K562 (cell line): ENCODE measurements around the gene LCMT2. TPM values are rescaled to one million over a fixed set of nuclear protein-coding genes. Genes with fewer than 3 reads are reported as not detected.
A peak's percentile ranks its signal among the peaks of the same experiment; 100 is the strongest.

Source experiments
- FOXJ3 ChIP-seq: sonication (generic); formaldehyde crosslinking; IDR thresholded peaks from 2 replicates; pipeline ENCODE4 v1.4.0; 2020; ENCODE audit warnings: mild to moderate bottlenecking, missing genetic modification reagents
- FUS ChIP-seq: fragments of 200-400 bp; formaldehyde crosslinking; optimal IDR thresholded peaks from 2 replicates; pipeline ENCODE3; 2017; ENCODE audit warnings: low read depth, low read length
- HDAC2 ChIP-seq: fragments of 450-650 bp; IDR thresholded peaks from 2 replicates; pipeline ENCODE4 v1.6.1; 2016; ENCODE audit warnings: mild to moderate bottlenecking
- HDAC6 ChIP-seq: IDR thresholded peaks from 2 replicates; pipeline ENCODE4 v1.6.1; 2012; ENCODE audit warnings: low read depth, mild to moderate bottlenecking, control low read depth, inconsistent platforms, low read length, moderate library complexity
- HDAC8 ChIP-seq: fragments of 450-650 bp; IDR thresholded peaks from 2 replicates; pipeline ENCODE4 v1.6.1; 2016; ENCODE audit warnings: mild to moderate bottlenecking, missing genetic modification characterization, moderate library complexity, missing compliant biosample characterization
- ILF3 ChIP-seq: fragments of 450-650 bp; IDR thresholded peaks from 2 replicates; pipeline ENCODE4 v1.6.1; 2018; ENCODE audit warnings: antibody characterized with exemption, mild to moderate bottlenecking, moderate library complexity, borderline replicate concordance
- POLR2AphosphoS2 ChIP-seq: IDR thresholded peaks from 2 replicates; pipeline ENCODE4 v1.6.1; 2012; ENCODE audit warnings: low read length, improper control_type of control experiment
- RBFOX2 ChIP-seq: fragments of 200-400 bp; formaldehyde crosslinking; IDR thresholded peaks from 2 replicates; pipeline ENCODE4 v1.6.1; 2017; ENCODE audit warnings: low read depth, mild to moderate bottlenecking, low read length, moderate library complexity
- RUNX1 ChIP-seq: sonication (generic); IDR thresholded peaks from 2 replicates; pipeline ENCODE4 v1.6.1; 2016; ENCODE audit warnings: antibody characterized with exemption, low read depth
- SAP30 ChIP-seq: fragments of 200-600 bp; sonication (generic); IDR thresholded peaks from 2 replicates; pipeline ENCODE4 v1.6.1; 2012; ENCODE audit warnings: borderline replicate concordance, low read depth, mild to moderate bottlenecking, moderate library complexity, low read length, control low read depth, inconsistent platforms; ENCODE audit not compliant: insufficient read depth, poor library complexity, severe bottlenecking
- SMARCB1 ChIP-seq: IDR thresholded peaks from 2 replicates; pipeline ENCODE4 v1.6.1; 2011; ENCODE audit warnings: improper control_type of control experiment, low read depth; ENCODE audit not compliant: insufficient read length
- SP1 ChIP-seq: sonication (generic); formaldehyde crosslinking; IDR thresholded peaks from 2 replicates; pipeline ENCODE4 v1.8.1; 2022; ENCODE audit warnings: mild to moderate bottlenecking, missing genetic modification reagents
- SREBF2 ChIP-seq: sonication (generic); formaldehyde crosslinking; IDR thresholded peaks from 2 replicates; pipeline ENCODE4 v1.4.0; 2020; ENCODE audit warnings: mild to moderate bottlenecking, missing genetic modification reagents
- SRF ChIP-seq, 2 experiments: fragments of 250-450, 450-650 bp in 1 of 2; sonication (Bioruptor Pico) in 1 of 2; sonication (generic) in 1 of 2; formaldehyde crosslinking; IDR thresholded peaks; 2 replicates each; pipeline versions ENCODE4 v1.5.0 to v1.5.1; 2020 to 2022; ENCODE audit warnings: mild to moderate bottlenecking in 1 of 2, missing genetic modification reagents in 1 of 2
- SRSF1 ChIP-seq: fragments of 200-400 bp; formaldehyde crosslinking; IDR thresholded peaks from 2 replicates; pipeline ENCODE4 v1.6.1; 2017; ENCODE audit warnings: mild to moderate bottlenecking, low read depth, low read length, moderate library complexity
- STAG1 ChIP-seq: sonication (generic); formaldehyde crosslinking; IDR thresholded peaks from 2 replicates; pipeline ENCODE4 v1.5.0; 2020; ENCODE audit warnings: missing genetic modification reagents, borderline replicate concordance
- TAF9B ChIP-seq: fragments of 450-650 bp; IDR thresholded peaks from 2 replicates; pipeline ENCODE4 v1.6.1; 2018; ENCODE audit warnings: mild to moderate bottlenecking; ENCODE audit not compliant: partially characterized antibody
- TCF3 ChIP-seq: sonication (generic); formaldehyde crosslinking; IDR thresholded peaks from 2 replicates; pipeline ENCODE4 v1.4.0; 2020; ENCODE audit warnings: mild to moderate bottlenecking, missing genetic modification reagents
- TGIF2 ChIP-seq: sonication (generic); formaldehyde crosslinking; IDR thresholded peaks from 2 replicates; pipeline ENCODE4 v1.8.1; 2022; ENCODE audit warnings: mild to moderate bottlenecking, missing genetic modification reagents, moderate library complexity
- UBTF ChIP-seq, 2 experiments: IDR thresholded peaks; 2 replicates each; pipeline ENCODE4 v1.6.1; 2012; ENCODE audit warnings: improper control_type of control experiment in 2 of 2, low read depth in 2 of 2, low read length in 2 of 2, borderline replicate concordance in 1 of 2
- YY1 ChIP-seq, 3 experiments: IDR thresholded peaks; 2 replicates each; pipeline ENCODE4 v1.6.1; 2011; ENCODE audit warnings: low read length in 2 of 3, mild to moderate bottlenecking in 2 of 3, moderate library complexity in 2 of 3, borderline replicate concordance in 1 of 3, control low read depth in 1 of 3, low read depth in 1 of 3; ENCODE audit not compliant: insufficient read depth in 3 of 3, insufficient replicate concordance in 2 of 3, control insufficient read depth in 1 of 3, insufficient read length in 1 of 3; ENCODE audit errors: extremely low read depth in 1 of 3
- ZNF41 ChIP-seq: fragments of 250-450 bp; sonication (Bioruptor Pico); conservative IDR thresholded peaks from 2 replicates; pipeline ENCODE4 v1.4.0; 2020; ENCODE audit warnings: mild to moderate bottlenecking
- ZNF696 ChIP-seq: fragments of 250-450 bp; sonication (Bioruptor Pico); conservative IDR thresholded peaks from 2 replicates; pipeline ENCODE4 v1.4.0; 2020; ENCODE audit warnings: mild to moderate bottlenecking, moderate library complexity
- polyA plus RNA-seq, 8 experiments: library from polyadenylated mRNA; depleted of rRNA in 4 of 8; stranded (reverse) in 5 of 8; unstranded in 3 of 8; fragments of >200 nt; fragmentation: Nextera tagmentation in 2 of 8; fragmentation: Illumina TruSeq in 1 of 8; extraction: Ambion mirVana in 2 of 8; extraction: Trizol in 1 of 8; gene quantifications; 2 replicates each; pipeline versions ENCODE4 v1.2.1 to v1.2.3, GENCODE V29; 2011 to 2014; ENCODE audit warnings: inconsistent platforms in 1 of 8, missing spikeins in 1 of 8
- total RNA-seq, 7 experiments: library from RNA; depleted of rRNA in 6 of 7; stranded (reverse); fragments of >200 nt in 6 of 7; fragmentation: Illumina TruSeq in 2 of 7; extraction: Trizol in 2 of 7; gene quantifications; 2 replicates each; pipeline versions ENCODE4 v1.2.1 to v1.2.3, GENCODE V29; 2011 to 2021; ENCODE audit warnings: low replicate concordance in 1 of 7

Gene LCMT2
- total and polyA plus RNA-seq, 9 of the 15 experiments (the other 6 are each of a cell fraction or from before 2014, with no cell fraction given), result 2.5 to 22.3 (median 15.2) TPM

GRCh38 chr15:43329960-43330779 is at the start of gene LCMT2 (continued):
- TF ChIP-seq RUNX1 (no peak), HDAC2 (peak; percentile 74), SP1 (CRISPR knock-in tag) (peak; percentile 90), SREBF2 (CRISPR knock-in tag) (0 out of 2 replicates have a peak, but pooled peaks have one; percentile 79), UBTF (IDR thresholded peaks at IDR 0.05; ENCODE audit: borderline replicate concordance in 1 of 2, low read depth in 2 of 2, low read length in 2 of 2) (peak in 1 of 2 experiments; percentile 42; a peak in 1 of 4 replicates), FUS (peak; percentile 81), SMARCB1 (no peak), ILF3 (no peak), ZNF696 (CRISPR knock-in tag) (no peak), SAP30 (peak; percentile 91), TCF3 (CRISPR knock-in tag) (no peak), TGIF2 (CRISPR knock-in tag) (no peak), STAG1 (no peak), TAF9B (peak; percentile 69), HDAC6 (no peak), SRSF1 (no peak), YY1 (IDR thresholded peaks at IDR 0.05; ENCODE audit: borderline replicate concordance in 1 of 3, control insufficient read depth in 1 of 3, extremely low read depth in 1 of 3, insufficient read depth in 3 of 3, insufficient read length in 1 of 3, insufficient replicate concordance in 2 of 3, low read depth in 1 of 3, low read length in 2 of 3) (peak in 2 of 3 experiments; percentile 8 to 55), POLR2AphosphoS2 (peak; percentile 82; the same call in 1 of the 2 replicates), SRF (CRISPR knock-in tag; IDR thresholded peaks at IDR 0.05) (peak in 1 of 2 experiments; percentile 49; a peak in 1 of 4 replicates), FOXJ3 (no peak), HDAC8 (tag) (0 out of 2 replicates have a peak, but pooled peaks have one; percentile 20), ZNF41 (CRISPR knock-in tag) (no peak), RBFOX2 (peak; percentile 99)
